ENCODE measurements around the gene NF2. TPM values are rescaled to one million over a fixed set of nuclear protein-coding genes. Genes with fewer than 3 reads are reported as not detected.

NF2 gene
- total RNA-seq, 4 donors from 2014 or later, result 17.7 to 52.9 (median 33.8) TPM

- H3K4me1 ChIP-seq, result no peaks in the 10 kb centered on the region
- no peak for TF ChIP-seq POLR2A (IDR thresholded peaks at IDR 0.05)
- no peak for TF ChIP-seq CTCF (IDR thresholded peaks at IDR 0.05)
Observed at GRCh38 chr22:29700206-29700899, 96.9 kb downstream of the NF2 start.

GRCh38 chr22:29700900-29701154 lies 97.4 kb downstream of the NF2 start:
- DNase-seq, result no peak
- TF ChIP-seq POLR2A (IDR thresholded peaks at IDR 0.05), result no peak
- TF ChIP-seq CTCF (IDR thresholded peaks at IDR 0.05), result no peak
- Histone ChIP-seq H3K36me3 (no peaks in the 10 kb centered on the region), H3K27me3 (peaks cover 0 to 10% of the 10 kb centered on the region in 2 donors), H3K9me3 (no peaks in the 10 kb centered on the region), H3K4me1 (no peaks in the 10 kb centered on the region), H3K4me3 (no peak overlapping the region), H3K27ac (no peak overlapping the region)
- intact Hi-C loops (cut with DNase I; ENCODE audit: low total_unique reads), result no loop called here

More at GRCh38 chr22:29700206-29700899, 96.9 kb downstream of the NF2 start:
- no peaks in the 10 kb centered on the region for H3K9me3 ChIP-seq
- intact Hi-C loops (cut with DNase I; ENCODE audit: low total_unique reads), result no loop called here
- no peak overlapping the region for H3K4me3 ChIP-seq
- H3K36me3 ChIP-seq, result no peaks in the 10 kb centered on the region
- H3K27ac ChIP-seq, result no peak overlapping the region
- no peak for DNase-seq
- peaks cover 0 to 10% of the 10 kb centered on the region in 2 donors for H3K27me3 ChIP-seq

GRCh38 chr22:29701155-29701999 lies 97.9 kb downstream of the NF2 start:
- TF ChIP-seq CTCF (IDR thresholded peaks at IDR 0.05) (no peak), POLR2A (IDR thresholded peaks at IDR 0.05) (no peak)
- no peaks in the 10 kb centered on the region for H3K36me3 ChIP-seq
- no peak for DNase-seq
- no peaks in the 10 kb centered on the region for H3K4me1 ChIP-seq
- no peak overlapping the region for H3K27ac ChIP-seq
- H3K27me3 ChIP-seq, result peaks cover 0 to 10% of the 10 kb centered on the region in 2 donors
- intact Hi-C loops (cut with DNase I; ENCODE audit: low total_unique reads), result no loop called here
- no peaks in the 10 kb centered on the region for H3K9me3 ChIP-seq
- H3K4me3 ChIP-seq, result no peak overlapping the region

DNA sequence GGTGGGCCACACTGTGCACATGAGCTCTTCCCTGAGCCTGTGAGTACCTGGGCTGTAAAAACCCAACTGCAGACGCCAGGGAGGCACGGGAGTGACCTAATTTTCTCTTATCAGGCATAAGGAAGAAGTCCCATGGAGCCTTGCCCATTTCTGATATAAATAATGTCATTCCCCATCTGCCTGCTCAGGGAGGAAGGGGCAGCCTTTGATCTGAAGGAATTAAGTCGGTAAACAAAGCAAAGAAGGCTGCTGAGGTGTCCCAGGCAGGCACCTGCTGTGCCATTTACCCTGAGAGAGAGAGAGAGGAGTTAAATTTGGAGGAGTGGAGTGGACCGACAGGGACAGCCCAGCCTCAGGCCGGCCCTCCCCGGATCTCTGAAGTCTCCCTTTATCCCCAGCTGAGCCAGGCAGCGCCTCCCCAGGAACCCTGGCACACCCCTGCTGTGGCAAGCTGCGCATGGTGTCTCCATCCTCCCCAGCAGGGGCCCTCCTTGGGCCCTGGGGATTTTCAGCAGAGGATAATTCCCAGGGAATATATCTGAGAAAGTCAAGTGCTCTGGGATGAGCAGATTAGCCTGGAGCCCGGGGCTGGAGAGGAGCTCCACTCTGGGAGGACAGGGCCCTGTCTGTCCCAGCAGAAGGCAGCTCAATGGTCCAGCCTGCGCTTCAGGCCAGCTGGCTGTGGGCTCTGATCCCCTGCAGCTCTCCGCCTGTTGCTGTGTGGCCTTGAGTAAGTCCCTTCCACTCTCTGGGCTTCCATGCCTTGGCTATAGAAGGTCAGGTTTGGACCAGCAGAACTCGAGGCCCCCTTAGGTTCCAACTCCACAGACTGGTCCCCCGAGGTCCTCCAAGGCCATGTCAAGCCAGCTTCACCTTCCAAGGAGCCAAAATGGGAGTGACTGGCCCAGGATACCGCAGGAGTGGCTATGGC lies 98.8 kb downstream of the NF2 start:
- no peaks in the 10 kb centered on the region for H3K36me3 ChIP-seq
- no peaks in the 10 kb centered on the region for H3K4me1 ChIP-seq
- TF ChIP-seq CTCF (IDR thresholded peaks at IDR 0.05) (no peak), POLR2A (IDR thresholded peaks at IDR 0.05) (no peak)
- intact Hi-C loops (cut with DNase I; ENCODE audit: low total_unique reads), result no loop called here
- H3K4me3 ChIP-seq, result no peak overlapping the region
- peaks cover 0 to 10% of the 10 kb centered on the region in 2 donors for H3K27me3 ChIP-seq
- H3K27ac ChIP-seq, result no peak overlapping the region
- no peak for DNase-seq
- no peaks in the 10 kb centered on the region for H3K9me3 ChIP-seq
